Cardiac septum (tissue), 1 donor: ENCODE results near the gene GPR4. TPM values are rescaled to one million over a fixed set of nuclear protein-coding genes. Genes with fewer than 3 reads are reported as not detected.
"Not testable (repeated sequence)": the region's sequence is repeated elsewhere in the genome, so short reads cannot be mapped to it uniquely, and the experiment has no call there.

ENCODE experiments used
- DNase-seq: peaks from one replicate; pipeline ENCODE4 v3.0.0-alpha.2; 2020; ENCODE audit warnings: low spot score
- intact Hi-C: fragments of 100-400 bp; cut with DNase I; formaldehyde crosslinking; loops from one replicate; pipeline ENCODE4 v1.14.0; 2022
- total RNA-seq: library from RNA; stranded (reverse); fragmentation: NEBNext Ultra II Directional; extraction: Animal tissue kit (Norgen Biotek cat#: 25700); gene quantifications from one replicate; pipeline ENCODE4 v1.2.1, GENCODE V29; 2021
- donor health status: DM: no; HTN: no; CAD: no.

Gene GPR4
- total RNA-seq, 1 donor from 2014 or later: 6.9 TPM

- intact Hi-C loops: no loop called here
- DNase-seq: no peak
These were observed 27.7 kb upstream of the GPR4 start for GRCh38 chr19:45629704-45630103.

DNA sequence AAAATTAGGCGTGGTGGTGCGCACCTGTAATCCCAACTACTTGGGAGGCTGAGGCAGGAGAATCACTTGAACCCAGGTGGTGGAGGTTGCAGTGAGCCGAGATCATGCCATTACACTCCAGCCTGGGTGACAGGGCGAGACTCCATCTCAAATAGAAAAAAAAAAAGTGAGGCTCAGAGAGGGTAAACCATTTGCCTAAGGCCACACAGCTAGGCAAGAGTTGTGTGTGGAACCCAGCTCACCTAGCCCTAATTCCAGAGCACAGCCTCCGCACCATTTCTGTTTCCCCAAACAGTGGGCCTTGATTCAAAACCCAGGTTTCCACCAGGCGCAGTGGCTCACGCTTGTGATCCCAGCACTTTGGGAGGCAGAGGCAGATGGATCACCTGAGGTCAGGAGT is 26.2 kb upstream of the GPR4 start:
- intact Hi-C loops, DNase-seq: not testable (repeated sequence)

GRCh38 chr19:45623984-45624383 is 22.0 kb upstream of the GPR4 start:
- no peak for DNase-seq
- intact Hi-C loops: no loop called here

DNA sequence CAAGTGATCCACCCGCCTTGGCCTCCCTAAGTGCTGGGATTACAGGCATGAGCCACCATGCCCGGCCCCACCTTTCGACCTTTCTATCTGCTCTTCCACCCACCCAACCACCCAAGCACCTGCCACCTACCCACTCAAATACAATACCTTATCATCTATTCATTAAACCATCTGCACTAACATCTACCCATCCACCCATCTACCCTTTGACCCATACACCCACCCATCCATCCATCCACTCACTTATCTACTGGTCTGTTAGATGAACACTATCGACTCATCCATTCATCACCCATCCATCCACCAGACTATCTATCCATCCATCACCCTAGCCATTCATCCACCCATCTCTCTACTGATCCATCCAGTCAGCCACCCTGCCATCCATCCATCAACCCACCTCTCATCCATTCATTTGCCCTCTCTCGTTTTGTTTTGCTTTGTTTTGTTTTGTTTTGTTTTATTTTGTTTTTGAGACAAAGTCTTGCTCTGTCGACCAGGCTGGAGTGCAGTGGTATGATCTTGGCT is 20.0 kb upstream of the GPR4 start:
- intact Hi-C loops: no loop called here
- no peak for DNase-seq

GRCh38 chr19:45621389-45621788 is 19.4 kb upstream of the GPR4 start:
- intact Hi-C loops: no loop called here
- no peak for DNase-seq

- intact Hi-C loops: no loop called here
- DNase-seq: no peak
These were observed 14.6 kb upstream of the GPR4 start for GRCh38 chr19:45616704-45617017.

DNA sequence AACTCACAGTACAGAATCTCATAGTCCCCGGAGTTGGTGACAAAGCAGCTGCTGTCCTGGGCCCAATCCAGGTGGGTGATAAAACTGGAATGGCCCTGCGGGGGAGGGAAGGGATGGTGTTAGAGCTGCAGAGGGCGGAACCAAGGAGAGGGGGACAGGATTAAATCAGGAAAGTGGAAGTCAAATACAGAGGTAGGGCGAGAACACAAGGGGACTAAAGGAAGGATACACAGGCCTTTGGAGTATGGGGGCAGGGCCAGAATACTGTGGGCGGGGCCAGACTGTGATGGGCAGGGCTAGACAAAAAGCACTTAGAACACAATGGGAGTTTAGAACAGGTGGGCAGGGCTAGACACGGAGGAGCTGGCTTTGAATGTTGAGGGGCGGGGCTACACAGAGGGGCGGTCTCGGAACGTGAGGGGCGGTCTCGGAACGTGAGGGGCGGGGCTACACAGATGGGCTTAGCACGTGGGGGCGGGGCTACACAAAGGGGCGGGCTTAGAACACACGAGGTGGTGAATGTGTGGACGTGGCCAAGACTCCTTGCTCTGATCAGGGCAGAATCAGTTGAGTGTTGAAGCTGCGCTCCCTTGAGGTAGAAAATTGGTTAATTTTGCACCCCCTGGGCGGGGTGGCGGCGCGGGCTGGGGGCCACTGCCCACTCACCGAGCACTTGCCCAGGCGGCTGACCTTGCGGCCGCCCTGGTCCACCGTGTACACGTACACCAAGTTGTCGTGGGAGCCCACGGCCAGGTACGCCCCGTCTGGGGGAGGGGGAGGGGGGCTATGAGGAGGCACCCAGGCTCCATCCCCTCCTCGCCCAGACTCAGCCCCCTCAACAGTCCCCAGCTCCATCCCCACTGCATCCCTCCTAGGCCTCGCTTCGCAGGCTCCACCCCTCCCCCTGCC is 14.0 kb upstream of the GPR4 start:
- peak; percentile 87 for DNase-seq
- intact Hi-C loops: no loop called here

GRCh38 chr19:45615056-45615455 is 13.0 kb upstream of the GPR4 start:
- intact Hi-C loops, DNase-seq: not testable (repeated sequence)

- intact Hi-C loops: no loop called here
- DNase-seq: no peak
These were observed 12.1 kb upstream of the GPR4 start for GRCh38 chr19:45613926-45614725.

DNA sequence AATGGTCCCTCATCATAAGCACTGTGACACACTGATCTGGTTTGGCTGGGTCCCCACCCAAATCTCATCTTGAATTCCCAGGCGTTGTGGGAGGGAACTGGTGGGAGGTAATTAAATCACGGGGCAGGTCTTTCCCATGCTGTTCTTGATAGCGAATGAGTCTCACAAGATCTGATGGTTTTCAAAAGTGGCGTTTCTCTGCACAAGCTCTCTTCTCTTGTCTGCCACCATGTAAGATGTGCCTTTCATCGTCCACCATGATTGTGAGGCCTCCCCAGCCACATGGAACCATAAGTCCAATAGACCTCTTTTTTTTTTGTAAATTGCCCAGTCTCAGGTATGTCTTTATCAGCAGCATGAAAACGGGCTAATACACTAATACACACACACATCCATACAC is 6.9 kb upstream of the GPR4 start:
- intact Hi-C loops: no loop called here
- DNase-seq: no peak

DNA sequence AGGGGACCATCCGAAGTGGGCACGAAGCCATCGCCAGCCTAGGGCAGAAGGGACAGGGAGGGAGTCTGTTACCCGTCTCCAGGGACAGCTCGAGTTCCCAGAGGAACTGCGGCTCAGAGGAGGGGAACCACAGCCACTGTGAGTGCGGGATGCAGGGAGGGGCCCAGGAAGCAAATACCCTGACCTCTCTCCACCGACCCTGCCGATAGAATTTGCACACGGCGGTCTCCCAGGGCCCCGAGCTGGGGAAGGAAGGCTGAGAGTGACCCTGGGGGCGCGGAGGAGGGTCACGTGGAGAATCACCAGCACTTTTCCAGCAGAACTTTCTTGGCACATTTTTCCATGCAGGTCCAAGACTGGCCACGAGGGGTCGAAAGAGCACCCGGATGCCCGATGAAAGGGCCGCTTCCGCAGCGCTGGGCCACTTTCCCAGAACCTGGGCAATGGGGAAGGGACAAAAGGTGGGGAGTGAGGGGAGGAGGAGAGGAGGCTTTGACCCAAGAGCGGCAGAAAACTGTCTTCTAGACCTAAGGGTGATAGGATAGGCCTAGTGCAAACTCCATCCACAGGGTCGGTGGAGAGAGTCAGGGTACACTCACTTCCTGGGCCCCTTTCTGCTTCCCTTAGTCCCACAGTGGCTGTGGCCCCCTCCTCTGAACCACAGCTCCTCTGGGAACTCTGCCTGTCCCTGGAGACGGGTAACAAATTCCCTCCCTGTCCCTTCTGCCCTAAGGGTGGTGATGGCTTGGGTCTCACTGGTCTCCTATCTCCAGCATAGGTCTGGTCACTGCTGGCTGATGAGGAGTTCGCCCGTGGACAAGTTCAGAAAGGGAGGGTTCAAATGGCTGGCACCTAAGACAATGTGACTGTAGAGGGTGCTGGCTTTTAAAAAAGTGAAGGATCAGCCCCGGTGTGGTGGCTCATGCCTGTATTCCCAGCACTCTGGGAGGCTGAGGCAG is 5.3 kb upstream of the GPR4 start:
- intact Hi-C loops: loop anchor here (2.0 kb wide), 1 partner anchor 35 kb away; no protein-coding TSS in a partner anchor
- peak; percentile 89 for DNase-seq

DNA sequence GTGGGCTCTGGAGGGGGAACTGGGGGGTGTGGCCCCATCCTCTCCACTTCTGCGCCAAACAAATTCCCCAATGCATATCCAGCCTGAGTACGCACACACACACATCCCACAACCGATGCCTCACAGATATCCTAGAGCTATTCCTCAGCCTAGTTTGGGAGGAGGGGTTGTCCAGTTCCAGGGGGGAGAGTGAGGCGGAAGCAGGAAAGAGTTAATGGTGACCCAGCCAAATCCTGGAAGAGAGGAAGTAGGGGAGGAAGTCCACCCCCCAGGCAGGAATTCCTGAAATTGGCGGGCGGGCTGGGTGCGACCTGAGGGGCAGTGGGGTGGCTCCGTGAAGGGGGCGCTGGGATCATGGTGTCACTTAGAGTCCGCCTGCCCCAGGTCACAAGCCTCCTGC is 897 bp downstream of the GPR4 start:
- DNase-seq: no peak
- intact Hi-C loops: no loop called here

DNA sequence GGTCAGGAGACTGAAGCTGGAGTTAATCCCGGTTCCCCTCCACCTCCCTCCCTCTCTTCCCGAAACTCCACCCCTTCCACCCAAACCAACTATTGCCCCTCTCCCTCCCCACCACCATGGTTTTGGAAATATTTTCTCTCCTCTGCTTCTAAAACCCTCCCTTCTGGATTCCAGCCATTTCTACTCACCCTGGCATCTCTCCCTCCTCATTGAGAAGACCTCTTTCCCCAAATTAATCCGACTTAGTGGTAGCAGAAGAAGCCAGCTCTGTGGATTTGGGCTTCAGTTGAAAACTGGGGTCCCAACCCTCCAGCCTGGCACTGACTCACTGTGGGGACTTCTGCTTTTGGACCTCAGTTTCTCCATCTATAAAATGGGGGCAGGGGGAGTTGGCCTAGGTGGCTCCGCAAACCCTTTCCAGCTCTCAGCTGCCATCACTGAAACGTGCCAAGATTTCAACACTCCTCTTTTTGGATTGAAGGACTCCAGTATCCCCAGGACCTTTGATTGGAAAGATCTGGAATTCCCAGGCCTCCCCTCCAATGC is 1.6 kb downstream of the GPR4 start:
- intact Hi-C loops: no loop called here
- no peak for DNase-seq

- intact Hi-C loops: no loop called here
- DNase-seq: no peak
These were observed 2.7 kb downstream of the GPR4 start for GRCh38 chr19:45599286-45599685.

GRCh38 chr19:45598267-45599001 is 3.6 kb downstream of the GPR4 start:
- no peak for DNase-seq
- intact Hi-C loops: no loop called here

GRCh38 chr19:45597425-45598111 is 4.4 kb downstream of the GPR4 start:
- intact Hi-C loops: no loop called here
- no peak for DNase-seq

DNA sequence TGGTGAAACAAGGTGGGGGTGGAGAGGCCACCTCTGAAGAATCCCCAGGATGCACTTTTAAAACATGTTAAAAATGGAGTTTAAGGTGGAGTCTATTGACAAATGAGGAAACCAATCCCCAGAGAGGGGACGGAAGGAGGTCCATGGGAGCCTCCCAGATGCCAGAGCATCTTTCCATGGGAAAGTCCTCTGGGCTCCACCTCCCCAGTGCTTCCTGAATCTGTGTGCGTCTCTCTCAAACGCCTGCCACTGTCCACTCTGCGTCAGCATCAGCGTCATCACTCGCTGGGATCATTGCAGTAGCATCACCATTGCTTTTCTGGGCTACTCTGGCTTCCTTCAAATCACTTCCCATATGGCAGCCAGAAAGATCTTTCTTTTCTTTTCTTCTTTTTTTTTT is 6.2 kb downstream of the GPR4 start:
- intact Hi-C loops: no loop called here
- DNase-seq: no peak

- DNase-seq: no peak
- intact Hi-C loops: no loop called here
These were observed 8.5 kb downstream of the GPR4 start for GRCh38 chr19:45593520-45593919.
